Measurements from ENCODE around the gene IGLL1. TPM values are rescaled to one million over a fixed set of nuclear protein-coding genes. Genes with fewer than 3 reads are reported as not detected.

Gene IGLL1
- total and polyA plus RNA-seq, 2 experiments from 2014 or later = not detected

DNA sequence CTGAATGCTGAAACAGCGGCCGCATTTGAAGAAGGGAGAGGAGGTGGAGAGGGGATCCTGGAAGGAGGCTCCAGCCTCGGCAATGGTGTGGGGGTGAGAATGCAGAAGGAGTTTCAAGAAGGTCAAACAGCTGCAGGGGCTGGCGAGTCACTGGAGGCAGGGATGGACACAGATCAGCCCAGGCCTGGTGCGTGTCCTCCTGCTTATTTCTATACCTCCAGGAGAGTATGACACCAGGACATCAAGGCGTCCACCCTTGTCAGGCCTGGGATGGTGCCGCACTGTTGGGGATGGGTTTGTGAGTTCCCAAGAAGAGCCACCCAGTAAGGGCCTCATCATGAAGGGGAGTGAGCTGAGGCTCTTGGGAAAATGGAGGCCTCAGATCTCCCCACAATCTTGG, 23.1 kb downstream of the IGLL1 start:
- H4K20me1 ChIP-seq (replicated peaks; ENCODE audit: insufficient read depth) = no peaks in the 10 kb centered on the region
- Mint-ChIP-seq H3K27me3 (ENCODE audit: insufficient read depth, low read depth, poor library complexity) (peaks cover 16% of the 10 kb centered on the region), H3K36me3 (ENCODE audit: low read depth) (no peaks in the 10 kb centered on the region), H3K4me1 (peaks cover 7% of the 10 kb centered on the region; the same call in 2 of the 3 replicates), H3K9me3 (peaks cover 2% of the 10 kb centered on the region; the same call in 1 of the 3 replicates), H3K27ac (no peak overlapping the region), H3K4me3 (no peak overlapping the region)
- no peaks in the 10 kb centered on the region for H3K79me2 ChIP-seq (replicated peaks; ENCODE audit: insufficient read depth)
- no peaks in the 10 kb centered on the region for H3K36me3 ChIP-seq (ENCODE audit: insufficient read depth)
- H3K4me2 ChIP-seq = no peak overlapping the region
- DNase-seq (ENCODE audit: low spot score) (no peak), ATAC-seq (no peak)
- no peak for TF ChIP-seq CREB1 (CRISPR knock-in tag; IDR thresholded peaks at IDR 0.05; ENCODE audit: low read depth)
- TF ChIP-seq, protein P1, sequence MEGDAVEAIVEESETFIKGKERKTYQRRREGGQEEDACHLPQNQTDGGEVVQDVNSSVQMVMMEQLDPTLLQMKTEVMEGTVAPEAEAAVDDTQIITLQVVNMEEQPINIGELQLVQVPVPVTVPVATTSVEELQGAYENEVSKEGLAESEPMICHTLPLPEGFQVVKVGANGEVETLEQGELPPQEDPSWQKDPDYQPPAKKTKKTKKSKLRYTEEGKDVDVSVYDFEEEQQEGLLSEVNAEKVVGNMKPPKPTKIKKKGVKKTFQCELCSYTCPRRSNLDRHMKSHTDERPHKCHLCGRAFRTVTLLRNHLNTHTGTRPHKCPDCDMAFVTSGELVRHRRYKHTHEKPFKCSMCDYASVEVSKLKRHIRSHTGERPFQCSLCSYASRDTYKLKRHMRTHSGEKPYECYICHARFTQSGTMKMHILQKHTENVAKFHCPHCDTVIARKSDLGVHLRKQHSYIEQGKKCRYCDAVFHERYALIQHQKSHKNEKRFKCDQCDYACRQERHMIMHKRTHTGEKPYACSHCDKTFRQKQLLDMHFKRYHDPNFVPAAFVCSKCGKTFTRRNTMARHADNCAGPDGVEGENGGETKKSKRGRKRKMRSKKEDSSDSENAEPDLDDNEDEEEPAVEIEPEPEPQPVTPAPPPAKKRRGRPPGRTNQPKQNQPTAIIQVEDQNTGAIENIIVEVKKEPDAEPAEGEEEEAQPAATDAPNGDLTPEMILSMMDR (conservative IDR thresholded peaks at IDR 0.05; ENCODE audit: low read depth in 2 of 2) = no peak
- no peak for TF ChIP-seq JUNB (IDR thresholded peaks at IDR 0.05; ENCODE audit: unreplicated experiment)
- no peak for TF ChIP-seq NANOG (IDR thresholded peaks at IDR 0.05; ENCODE audit: borderline replicate concordance)
- TF ChIP-seq, protein P2, sequence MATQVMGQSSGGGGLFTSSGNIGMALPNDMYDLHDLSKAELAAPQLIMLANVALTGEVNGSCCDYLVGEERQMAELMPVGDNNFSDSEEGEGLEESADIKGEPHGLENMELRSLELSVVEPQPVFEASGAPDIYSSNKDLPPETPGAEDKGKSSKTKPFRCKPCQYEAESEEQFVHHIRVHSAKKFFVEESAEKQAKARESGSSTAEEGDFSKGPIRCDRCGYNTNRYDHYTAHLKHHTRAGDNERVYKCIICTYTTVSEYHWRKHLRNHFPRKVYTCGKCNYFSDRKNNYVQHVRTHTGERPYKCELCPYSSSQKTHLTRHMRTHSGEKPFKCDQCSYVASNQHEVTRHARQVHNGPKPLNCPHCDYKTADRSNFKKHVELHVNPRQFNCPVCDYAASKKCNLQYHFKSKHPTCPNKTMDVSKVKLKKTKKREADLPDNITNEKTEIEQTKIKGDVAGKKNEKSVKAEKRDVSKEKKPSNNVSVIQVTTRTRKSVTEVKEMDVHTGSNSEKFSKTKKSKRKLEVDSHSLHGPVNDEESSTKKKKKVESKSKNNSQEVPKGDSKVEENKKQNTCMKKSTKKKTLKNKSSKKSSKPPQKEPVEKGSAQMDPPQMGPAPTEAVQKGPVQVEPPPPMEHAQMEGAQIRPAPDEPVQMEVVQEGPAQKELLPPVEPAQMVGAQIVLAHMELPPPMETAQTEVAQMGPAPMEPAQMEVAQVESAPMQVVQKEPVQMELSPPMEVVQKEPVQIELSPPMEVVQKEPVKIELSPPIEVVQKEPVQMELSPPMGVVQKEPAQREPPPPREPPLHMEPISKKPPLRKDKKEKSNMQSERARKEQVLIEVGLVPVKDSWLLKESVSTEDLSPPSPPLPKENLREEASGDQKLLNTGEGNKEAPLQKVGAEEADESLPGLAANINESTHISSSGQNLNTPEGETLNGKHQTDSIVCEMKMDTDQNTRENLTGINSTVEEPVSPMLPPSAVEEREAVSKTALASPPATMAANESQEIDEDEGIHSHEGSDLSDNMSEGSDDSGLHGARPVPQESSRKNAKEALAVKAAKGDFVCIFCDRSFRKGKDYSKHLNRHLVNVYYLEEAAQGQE (IDR thresholded peaks at IDR 0.05; ENCODE audit: unreplicated experiment) = no peak
- no peak for TF ChIP-seq ZNF331 (CRISPR knock-in tag; IDR thresholded peaks at IDR 0.05; ENCODE audit: low read depth)
- no peak for TF ChIP-seq ZNF114 (CRISPR knock-in tag; IDR thresholded peaks at IDR 0.05)
- no peak for TF ChIP-seq EZH2 (IDR thresholded peaks at IDR 0.05; ENCODE audit: low read depth, unreplicated experiment)
- TF ChIP-seq, protein P3, sequence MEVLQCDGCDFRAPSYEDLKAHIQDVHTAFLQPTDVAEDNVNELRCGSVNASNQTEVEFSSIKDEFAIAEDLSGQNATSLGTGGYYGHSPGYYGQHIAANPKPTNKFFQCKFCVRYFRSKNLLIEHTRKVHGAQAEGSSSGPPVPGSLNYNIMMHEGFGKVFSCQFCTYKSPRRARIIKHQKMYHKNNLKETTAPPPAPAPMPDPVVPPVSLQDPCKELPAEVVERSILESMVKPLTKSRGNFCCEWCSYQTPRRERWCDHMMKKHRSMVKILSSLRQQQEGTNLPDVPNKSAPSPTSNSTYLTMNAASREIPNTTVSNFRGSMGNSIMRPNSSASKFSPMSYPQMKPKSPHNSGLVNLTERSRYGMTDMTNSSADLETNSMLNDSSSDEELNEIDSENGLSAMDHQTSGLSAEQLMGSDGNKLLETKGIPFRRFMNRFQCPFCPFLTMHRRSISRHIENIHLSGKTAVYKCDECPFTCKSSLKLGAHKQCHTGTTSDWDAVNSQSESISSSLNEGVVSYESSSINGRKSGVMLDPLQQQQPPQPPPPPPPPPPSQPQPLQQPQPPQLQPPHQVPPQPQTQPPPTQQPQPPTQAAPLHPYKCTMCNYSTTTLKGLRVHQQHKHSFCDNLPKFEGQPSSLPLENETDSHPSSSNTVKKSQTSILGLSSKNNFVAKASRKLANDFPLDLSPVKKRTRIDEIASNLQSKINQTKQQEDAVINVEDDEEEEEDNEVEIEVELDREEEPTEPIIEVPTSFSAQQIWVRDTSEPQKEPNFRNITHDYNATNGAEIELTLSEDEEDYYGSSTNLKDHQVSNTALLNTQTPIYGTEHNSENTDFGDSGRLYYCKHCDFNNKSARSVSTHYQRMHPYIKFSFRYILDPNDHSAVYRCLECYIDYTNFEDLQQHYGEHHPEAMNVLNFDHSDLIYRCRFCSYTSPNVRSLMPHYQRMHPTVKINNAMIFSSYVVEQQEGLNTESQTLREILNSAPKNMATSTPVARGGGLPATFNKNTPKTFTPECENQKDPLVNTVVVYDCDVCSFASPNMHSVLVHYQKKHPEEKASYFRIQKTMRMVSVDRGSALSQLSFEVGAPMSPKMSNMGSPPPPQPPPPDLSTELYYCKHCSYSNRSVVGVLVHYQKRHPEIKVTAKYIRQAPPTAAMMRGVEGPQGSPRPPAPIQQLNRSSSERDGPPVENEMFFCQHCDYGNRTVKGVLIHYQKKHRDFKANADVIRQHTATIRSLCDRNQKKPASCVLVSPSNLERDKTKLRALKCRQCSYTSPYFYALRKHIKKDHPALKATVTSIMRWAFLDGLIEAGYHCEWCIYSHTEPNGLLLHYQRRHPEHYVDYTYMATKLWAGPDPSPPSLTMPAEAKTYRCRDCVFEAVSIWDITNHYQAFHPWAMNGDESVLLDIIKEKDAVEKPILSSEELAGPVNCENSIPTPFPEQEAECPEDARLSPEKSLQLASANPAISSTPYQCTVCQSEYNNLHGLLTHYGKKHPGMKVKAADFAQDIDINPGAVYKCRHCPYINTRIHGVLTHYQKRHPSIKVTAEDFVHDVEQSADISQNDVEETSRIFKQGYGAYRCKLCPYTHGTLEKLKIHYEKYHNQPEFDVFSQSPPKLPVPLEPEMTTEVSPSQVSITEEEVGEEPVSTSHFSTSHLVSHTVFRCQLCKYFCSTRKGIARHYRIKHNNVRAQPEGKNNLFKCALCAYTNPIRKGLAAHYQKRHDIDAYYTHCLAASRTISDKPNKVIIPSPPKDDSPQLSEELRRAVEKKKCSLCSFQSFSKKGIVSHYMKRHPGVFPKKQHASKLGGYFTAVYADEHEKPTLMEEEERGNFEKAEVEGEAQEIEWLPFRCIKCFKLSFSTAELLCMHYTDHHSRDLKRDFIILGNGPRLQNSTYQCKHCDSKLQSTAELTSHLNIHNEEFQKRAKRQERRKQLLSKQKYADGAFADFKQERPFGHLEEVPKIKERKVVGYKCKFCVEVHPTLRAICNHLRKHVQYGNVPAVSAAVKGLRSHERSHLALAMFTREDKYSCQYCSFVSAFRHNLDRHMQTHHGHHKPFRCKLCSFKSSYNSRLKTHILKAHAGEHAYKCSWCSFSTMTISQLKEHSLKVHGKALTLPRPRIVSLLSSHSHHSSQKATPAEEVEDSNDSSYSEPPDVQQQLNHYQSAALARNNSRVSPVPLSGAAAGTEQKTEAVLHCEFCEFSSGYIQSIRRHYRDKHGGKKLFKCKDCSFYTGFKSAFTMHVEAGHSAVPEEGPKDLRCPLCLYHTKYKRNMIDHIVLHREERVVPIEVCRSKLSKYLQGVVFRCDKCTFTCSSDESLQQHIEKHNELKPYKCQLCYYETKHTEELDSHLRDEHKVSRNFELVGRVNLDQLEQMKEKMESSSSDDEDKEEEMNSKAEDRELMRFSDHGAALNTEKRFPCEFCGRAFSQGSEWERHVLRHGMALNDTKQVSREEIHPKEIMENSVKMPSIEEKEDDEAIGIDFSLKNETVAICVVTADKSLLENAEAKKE (CRISPR knock-in tag; IDR thresholded peaks at IDR 0.05) = no peak
- TF ChIP-seq, protein P4, sequence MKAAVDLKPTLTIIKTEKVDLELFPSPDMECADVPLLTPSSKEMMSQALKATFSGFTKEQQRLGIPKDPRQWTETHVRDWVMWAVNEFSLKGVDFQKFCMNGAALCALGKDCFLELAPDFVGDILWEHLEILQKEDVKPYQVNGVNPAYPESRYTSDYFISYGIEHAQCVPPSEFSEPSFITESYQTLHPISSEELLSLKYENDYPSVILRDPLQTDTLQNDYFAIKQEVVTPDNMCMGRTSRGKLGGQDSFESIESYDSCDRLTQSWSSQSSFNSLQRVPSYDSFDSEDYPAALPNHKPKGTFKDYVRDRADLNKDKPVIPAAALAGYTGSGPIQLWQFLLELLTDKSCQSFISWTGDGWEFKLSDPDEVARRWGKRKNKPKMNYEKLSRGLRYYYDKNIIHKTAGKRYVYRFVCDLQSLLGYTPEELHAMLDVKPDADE (IDR thresholded peaks at IDR 0.05) = no peak
- no peak for TF ChIP-seq STAT1 (IDR thresholded peaks at IDR 0.05; ENCODE audit: unreplicated experiment)
- TF ChIP-seq EZH2phosphoT487 (IDR thresholded peaks at IDR 0.05; ENCODE audit: unreplicated experiment) = no peak
- TF ChIP-seq POLR2AphosphoS5 (IDR thresholded peaks at IDR 0.05; ENCODE audit: low read depth) = no peak
- no peaks in the 10 kb centered on the region for H3K27me3 ChIP-seq (ENCODE audit: insufficient read depth)
- H3K4me1 ChIP-seq (ENCODE audit: insufficient read depth) = no peaks in the 10 kb centered on the region
- H3K4me3 ChIP-seq = no peak overlapping the region
- H3K9me2 ChIP-seq (ENCODE audit: insufficient read depth) = 0 out of 2 replicates have a peak, but pooled peaks cover 3% of the 10 kb centered on the region
- no peak overlapping the region for H3K27ac ChIP-seq (ENCODE audit: low read depth)
- H3F3A ChIP-seq (replicated peaks; ENCODE audit: low read depth) = no peaks in the 10 kb centered on the region
- H2AFZ ChIP-seq = no peak overlapping the region

Data from GM23338 (cell line).